Upper lobe of right lung (tissue), 1 donor: ENCODE data around the gene CCDC69. TPM values are rescaled to one million over a fixed set of nuclear protein-coding genes. Genes with fewer than 3 reads are reported as not detected.

ENCODE experiments used
- ATAC-seq: fragments of 200-7000 bp; cut with Tn5 transposase; one replicate; pipeline ENCODE4 v1.9.1; 2020; ENCODE audit warnings: mild to moderate bottlenecking, moderate library complexity
- DNase-seq: peaks from one replicate; pipeline ENCODE4 v3.0.0-alpha.2; 2020
- H3K27ac ChIP-seq: fragments of 200-600 bp; one replicate; pipeline ENCODE4 v1.8.0; 2022
- H3K27me3 ChIP-seq: fragments of 200-600 bp; one replicate; pipeline ENCODE4 v1.8.0; 2022; ENCODE audit warnings: mild to moderate bottlenecking
- H3K36me3 ChIP-seq: fragments of 200-600 bp; one replicate; pipeline ENCODE4 v1.8.0; 2022
- H3K4me1 ChIP-seq: fragments of 200-600 bp; one replicate; pipeline ENCODE4 v1.8.0; 2022
- H3K4me3 ChIP-seq: fragments of 200-600 bp; one replicate; pipeline ENCODE4 v1.8.0; 2022; ENCODE audit warnings: mild to moderate bottlenecking
- H3K9me3 ChIP-seq: fragments of 200-600 bp; one replicate; pipeline ENCODE4 v1.8.0; 2022
- CTCF ChIP-seq: fragments of 200-600 bp; IDR thresholded peaks from one replicate; pipeline ENCODE4 v1.8.0; 2022; ENCODE audit warnings: antibody characterized with exemption
- intact Hi-C: fragments of 100-400 bp; cut with DNase I; formaldehyde crosslinking; loops from one replicate; pipeline ENCODE4 v1.11.0; 2022
- long read RNA-seq: library from polyadenylated mRNA; unstranded; transcript quantifications from one replicate; pipeline ENCODE4 v2.0.0, GENCODE V29; 2021
- total RNA-seq: library from RNA; stranded (reverse); fragmentation: NEBNext Ultra II Directional; extraction: Animal tissue kit (Norgen Biotek cat#: 25700); gene quantifications from one replicate; pipeline ENCODE4 v1.2.1, GENCODE V29; 2021
- donor health status: DM: no; HTN: yes; CAD: no; lungs with severe emphysema.

CCDC69 gene, protein sequence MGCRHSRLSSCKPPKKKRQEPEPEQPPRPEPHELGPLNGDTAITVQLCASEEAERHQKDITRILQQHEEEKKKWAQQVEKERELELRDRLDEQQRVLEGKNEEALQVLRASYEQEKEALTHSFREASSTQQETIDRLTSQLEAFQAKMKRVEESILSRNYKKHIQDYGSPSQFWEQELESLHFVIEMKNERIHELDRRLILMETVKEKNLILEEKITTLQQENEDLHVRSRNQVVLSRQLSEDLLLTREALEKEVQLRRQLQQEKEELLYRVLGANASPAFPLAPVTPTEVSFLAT
- total RNA-seq = 81.9 TPM
- long read RNA-seq, transcript CCDC69-201 (9 exons, 3,451 nt) = major isoform, 135 of 175 reads
- long read RNA-seq, partial matches to known transcripts = 3 of 175 reads
- long read RNA-seq, other reads (novel, unspliced or antisense) = 34 of 175 reads

DNA sequence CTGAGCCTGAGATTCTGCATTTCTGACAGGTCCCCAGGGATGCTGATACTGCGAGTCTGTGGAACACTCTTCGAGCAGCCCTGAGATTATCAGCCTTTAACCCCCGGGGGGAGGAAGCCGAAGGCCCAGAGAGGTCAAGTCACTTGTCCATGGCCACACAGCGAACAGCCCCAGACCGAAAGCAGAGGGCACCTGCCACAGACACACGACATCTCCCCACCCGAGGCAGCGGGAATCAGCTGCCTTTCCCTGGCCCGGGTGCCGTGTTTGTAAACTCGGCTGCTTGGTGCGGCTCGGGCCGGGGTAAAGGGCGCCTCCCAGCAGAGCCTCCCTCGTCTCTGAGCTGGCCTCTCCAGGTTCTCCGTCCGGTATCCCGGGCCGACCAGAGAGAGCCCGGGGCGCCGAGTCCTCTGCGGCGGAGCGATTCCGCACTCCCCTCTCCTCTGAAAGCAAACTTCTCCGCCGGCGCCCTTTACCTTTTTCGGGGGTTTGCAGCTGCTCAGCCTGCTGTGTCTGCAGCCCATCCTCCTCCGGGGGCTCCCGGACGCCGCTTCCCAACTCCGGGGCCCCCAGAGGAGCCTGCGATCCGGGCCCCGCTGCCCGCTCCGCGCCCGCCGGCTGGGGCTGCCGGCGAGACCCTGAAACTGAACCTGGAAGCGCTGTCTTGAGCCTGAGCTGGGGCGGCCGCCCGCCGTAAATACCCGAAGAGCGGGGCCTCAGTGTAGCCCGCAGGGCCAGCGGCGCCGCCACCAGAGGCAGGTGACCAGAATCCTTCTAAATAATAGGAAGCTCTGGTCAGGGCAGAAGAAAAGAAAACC lies at the start of gene CCDC69:
CCDC69 (minus strand) TSS at position 646 of the 818 bp plus-strand sequence; CDS start at position 524, 122 bp downstream.
- peak; percentile 91 for DNase-seq
- Histone ChIP-seq H3K36me3 (no peaks in the 10 kb centered on the region), H3K9me3 (no peaks in the 10 kb centered on the region), H3K4me3 (peak within 1 kb of the TSS; percentile 77), H3K4me1 (peaks cover 29% of the 10 kb centered on the region), H3K27me3 (no peaks in the 10 kb centered on the region), H3K27ac (peak within 1 kb of the TSS; percentile 94)
- peak; percentile 28 for TF ChIP-seq CTCF
- intact Hi-C loops = no loop called here
- peak; percentile 90 for ATAC-seq

GRCh38 chr5:151271336-151271735 lies 47.4 kb upstream of the CCDC69 start:
- peaks cover 34% of the 10 kb centered on the region for H3K36me3 ChIP-seq
- DNase-seq (no peak), ATAC-seq (no peak)
- no peak overlapping the region for H3K4me3 ChIP-seq
- H3K27ac ChIP-seq = no peak overlapping the region
- no peaks in the 10 kb centered on the region for H3K27me3 ChIP-seq
- H3K9me3 ChIP-seq = no peaks in the 10 kb centered on the region
- no peaks in the 10 kb centered on the region for H3K4me1 ChIP-seq
- intact Hi-C loops = no loop called here
- TF ChIP-seq CTCF = no peak

DNA sequence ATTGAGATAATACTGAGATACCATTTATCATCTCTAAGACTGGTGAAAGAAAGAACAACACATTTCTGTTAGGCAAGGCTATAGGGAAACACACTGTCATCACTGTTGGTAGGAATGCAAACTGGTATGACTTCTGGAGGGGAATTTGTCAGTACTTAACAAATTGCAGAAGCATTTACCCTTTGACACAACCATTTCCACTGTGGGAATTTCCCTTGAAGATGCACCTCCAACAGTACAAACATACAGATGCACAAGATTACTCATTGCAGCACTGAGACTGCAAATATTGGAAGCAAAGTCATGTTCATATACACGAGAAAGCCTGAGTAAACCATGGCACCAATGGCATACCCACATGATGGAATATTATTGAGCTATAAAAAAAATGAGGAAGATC lies 46.7 kb upstream of the CCDC69 start:
- no peak overlapping the region for H3K27ac ChIP-seq
- ATAC-seq (no peak), DNase-seq (no peak)
- H3K27me3 ChIP-seq = no peaks in the 10 kb centered on the region
- no peaks in the 10 kb centered on the region for H3K9me3 ChIP-seq
- peaks cover 39% of the 10 kb centered on the region for H3K36me3 ChIP-seq
- TF ChIP-seq CTCF = no peak
- H3K4me1 ChIP-seq = no peaks in the 10 kb centered on the region
- no peak overlapping the region for H3K4me3 ChIP-seq
- intact Hi-C loops = no loop called here

DNA sequence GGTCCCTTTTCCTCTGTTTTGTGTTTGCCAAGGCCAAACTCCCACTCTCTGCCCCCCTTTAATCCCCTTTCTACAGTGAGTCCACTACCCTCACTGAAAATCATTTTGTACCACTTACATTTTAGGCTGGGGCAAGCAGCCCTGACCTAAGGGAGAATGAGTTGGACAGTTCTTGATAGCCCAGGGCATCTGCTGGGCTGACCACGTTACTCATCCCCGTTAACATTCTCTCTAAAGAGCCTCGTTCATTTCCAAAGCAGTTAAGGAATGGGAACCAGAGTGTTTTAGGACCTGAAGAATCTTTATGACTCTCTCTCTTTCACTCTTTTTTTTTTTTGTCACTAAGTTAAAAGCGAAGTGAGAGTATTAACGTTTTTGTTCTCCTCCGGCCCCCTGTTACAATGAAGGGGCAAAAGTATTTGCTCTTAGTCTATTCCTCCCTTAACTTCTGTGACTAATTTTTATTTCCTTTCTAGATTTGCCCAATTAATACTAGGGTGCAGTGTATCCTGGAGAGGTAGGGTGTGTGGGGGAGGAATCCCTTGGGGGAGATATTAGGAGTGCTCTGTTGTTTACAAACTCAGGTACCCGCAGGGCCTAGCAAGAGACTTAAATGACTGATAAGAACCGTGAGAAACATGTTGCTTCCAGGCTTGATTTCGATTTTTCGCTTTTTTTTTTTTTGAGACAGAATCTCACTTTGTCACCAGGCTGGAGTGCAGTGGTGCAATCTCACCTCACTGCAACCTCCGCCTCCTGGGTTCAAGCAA lies 43.8 kb upstream of the CCDC69 start:
- TF ChIP-seq CTCF = no peak
- intact Hi-C loops = no loop called here
- H3K9me3 ChIP-seq = no peaks in the 10 kb centered on the region
- ATAC-seq (no peak), DNase-seq (no peak)
- H3K36me3 ChIP-seq = peaks cover 41% of the 10 kb centered on the region
- no peak overlapping the region for H3K27ac ChIP-seq
- H3K27me3 ChIP-seq = no peaks in the 10 kb centered on the region
- H3K4me3 ChIP-seq = no peak overlapping the region
- no peaks in the 10 kb centered on the region for H3K4me1 ChIP-seq

GRCh38 chr5:151264113-151264512 lies 40.2 kb upstream of the CCDC69 start:
- Histone ChIP-seq H3K27ac (no peak overlapping the region), H3K9me3 (no peaks in the 10 kb centered on the region), H3K36me3 (peaks cover 47% of the 10 kb centered on the region), H3K27me3 (no peaks in the 10 kb centered on the region), H3K4me1 (no peaks in the 10 kb centered on the region), H3K4me3 (no peak overlapping the region)
- no peak for DNase-seq
- peak; percentile 56 for ATAC-seq
- intact Hi-C loops = no loop called here
- no peak for TF ChIP-seq CTCF
